ENCODE data around the gene IFT80.

- TF ChIP-seq EZH2phosphoT487 (conservative IDR thresholded peaks at IDR 0.05; ENCODE audit: low read length) (no peak), CTCF (IDR thresholded peaks at IDR 0.05; ENCODE audit: insufficient read depth, low read length, poor library complexity, severe bottlenecking) (no peak)
Measured at GRCh38 chr3:160220038-160220437, 179.0 kb downstream of the IFT80 start.
